HG03520 (cell line): ENCODE data around the gene CIRBP.

Source experiments
- ATAC-seq: cut with Tn5 transposase; IDR thresholded peaks from one replicate; pipeline ENCODE4 v1.9.1; 2021; ENCODE audit warnings: mild to moderate bottlenecking, moderate library complexity; ENCODE audit not compliant: unreplicated experiment

Gene CIRBP

GRCh38 chr19:1230783-1231489, 38.2 kb upstream of the CIRBP start:
- ATAC-seq, result no peak

- ATAC-seq, result no peak
Measured at GRCh38 chr19:1231729-1232637, 37.1 kb upstream of the CIRBP start.

GRCh38 chr19:1232652-1233072, 36.5 kb upstream of the CIRBP start:
- ATAC-seq, result no peak

- ATAC-seq, result no peak
Measured at GRCh38 chr19:1233115-1233667, 35.9 kb upstream of the CIRBP start.

- ATAC-seq, result no peak
Measured at GRCh38 chr19:1234051-1234954, 34.8 kb upstream of the CIRBP start.

- ATAC-seq, result no peak
Measured at GRCh38 chr19:1234955-1235380, 34.2 kb upstream of the CIRBP start.

GRCh38 chr19:1235625-1236538, 33.2 kb upstream of the CIRBP start:
- no peak for ATAC-seq

GRCh38 chr19:1236576-1236975, 32.6 kb upstream of the CIRBP start:
- no peak for ATAC-seq

GRCh38 chr19:1237027-1237659, 32.0 kb upstream of the CIRBP start:
- no peak for ATAC-seq

GRCh38 chr19:1237754-1238368, 31.3 kb upstream of the CIRBP start, which contains the start of gene CBARP:
Gene CBARP (minus strand): TSS chr19:1238005. CDS start chr19:1236100, 1,905 bp downstream.
- no peak for ATAC-seq

GRCh38 chr19:1238369-1239303, 30.5 kb upstream of the CIRBP start:
- ATAC-seq, result no peak

GRCh38 chr19:1239420-1239795, 29.7 kb upstream of the CIRBP start:
- no peak for ATAC-seq

- peak; percentile 38 for ATAC-seq
Measured at GRCh38 chr19:1239796-1240737, 29.1 kb upstream of the CIRBP start.

- ATAC-seq, result no peak
Measured at GRCh38 chr19:1240925-1241324, 28.2 kb upstream of the CIRBP start.

- ATAC-seq, result peak; percentile 38
Measured at GRCh38 chr19:1241417-1242095, 27.6 kb upstream of the CIRBP start, which contains the start of gene ATP5F1D. Gene ATP5F1D (plus strand): TSS chr19:1241751. CDS start chr19:1241851, 100 bp downstream.
